Thyroid gland (tissue), 4 donors: ENCODE data around the gene CSF1R.

Experiments
- CTCF ChIP-seq, 6 experiments: fragments of 200-600 bp in 3 of 6; fragments of 450-650 bp in 3 of 6; sonication (generic) in 3 of 6; IDR thresholded peaks; one replicate each; pipeline ENCODE4 v1.5.1; 2016 to 2019; ENCODE audit warnings: antibody characterized with exemption in 6 of 6, mild to moderate bottlenecking in 2 of 6, inconsistent platforms in 1 of 6, moderate library complexity in 1 of 6
- POLR2A ChIP-seq, 2 donors: fragments of 450-650 bp; IDR thresholded peaks; one replicate each; pipeline ENCODE4 v1.6.1; 2017; ENCODE audit warnings: antibody characterized with exemption in 2 of 2, mild to moderate bottlenecking in 2 of 2, moderate library complexity in 1 of 2

DNA sequence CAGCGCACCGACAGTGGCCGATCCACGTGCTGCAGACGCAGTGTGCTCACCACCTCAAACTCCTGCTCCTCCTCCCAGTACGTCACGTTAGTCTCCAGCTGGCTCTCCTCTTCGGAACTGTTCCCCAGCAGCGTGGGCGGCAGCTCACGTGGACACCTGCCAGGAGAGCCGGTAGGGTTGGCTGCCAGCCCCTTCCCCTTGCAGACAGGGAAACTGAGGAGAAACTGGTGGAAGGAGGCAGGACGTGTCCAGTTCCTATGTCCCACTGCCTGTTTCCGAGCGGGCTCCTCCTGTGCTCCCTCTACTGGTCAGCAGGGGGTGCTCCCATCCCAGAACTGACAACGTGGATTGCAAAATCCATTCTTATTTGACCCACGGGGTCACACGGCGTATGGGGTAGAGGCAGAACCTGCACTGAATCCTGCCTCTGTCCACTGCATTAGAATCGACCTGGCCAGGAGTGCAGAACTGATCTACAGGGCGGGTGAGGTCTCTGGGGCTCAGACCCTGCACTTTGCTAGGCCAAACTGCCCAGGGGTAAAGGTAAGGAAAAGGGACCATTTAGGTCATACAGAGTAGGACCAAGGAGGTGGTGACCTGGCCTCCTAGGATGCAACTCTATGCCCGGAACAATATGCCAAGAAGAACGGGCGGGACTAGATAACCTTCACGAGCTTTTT lies 43.6 kb upstream of the CSF1R start:
- no peak for TF ChIP-seq POLR2A (IDR thresholded peaks at IDR 0.05)
- TF ChIP-seq CTCF (IDR thresholded peaks at IDR 0.05), result peak; percentile 42 to 86 (median 72)
